HEK293T (cell line): Measurements from ENCODE around the gene ARRDC1.

Source experiments
- CTCF ChIA-PET: fragments of 350-600 bp; formaldehyde crosslinking; extraction: SDS; loops from one replicate; lab custom pipeline; 2021; ENCODE audit warnings: antibody characterized with exemption, inconsistent platforms; lab: Yijun Ruan, JAX
- POLR2A ChIA-PET: fragments of 350-600 bp; formaldehyde crosslinking; extraction: SDS; loops from one replicate; lab custom pipeline; 2020; ENCODE audit warnings: antibody characterized with exemption, inconsistent platforms; lab: Yijun Ruan, JAX
- DNase-seq: peaks from one replicate; pipeline ENCODE4 v3.0.0; 2012; ENCODE audit warnings: mixed read lengths; ENCODE audit errors: extremely low spot score
- ARNT ChIP-seq: fragments of 450-650 bp; IDR thresholded peaks from 2 replicates; pipeline ENCODE4 v1.6.1; 2017; ENCODE audit warnings: mild to moderate bottlenecking
- BHLHE40 ChIP-seq: fragments of 450-650 bp; IDR thresholded peaks from 2 replicates; pipeline ENCODE4 v1.6.1; 2016; ENCODE audit warnings: mild to moderate bottlenecking, moderate library complexity, borderline replicate concordance
- CTBP1 ChIP-seq: fragments of 450-650 bp; IDR thresholded peaks from 2 replicates; pipeline ENCODE4 v1.6.1; 2016; ENCODE audit warnings: borderline replicate concordance
- ELF4 ChIP-seq: fragments of 450-650 bp; IDR thresholded peaks from 2 replicates; pipeline ENCODE4 v1.6.1; 2017; ENCODE audit warnings: antibody characterized with exemption
- FOXA1 ChIP-seq: fragments of 450-650 bp; IDR thresholded peaks from 2 replicates; pipeline ENCODE4 v1.6.1; 2016; ENCODE audit warnings: mild to moderate bottlenecking
- FOXK2 ChIP-seq: fragments of 450-650 bp; IDR thresholded peaks from 2 replicates; pipeline ENCODE4 v1.6.1; 2016; ENCODE audit warnings: mild to moderate bottlenecking
- FOXM1 ChIP-seq: fragments of 450-650 bp; IDR thresholded peaks from 2 replicates; pipeline ENCODE4 v1.6.1; 2017; ENCODE audit warnings: mild to moderate bottlenecking, borderline replicate concordance
- HDGF ChIP-seq: fragments of 450-650 bp; IDR thresholded peaks from 2 replicates; pipeline ENCODE4 v1.6.1; 2017; ENCODE audit warnings: antibody characterized with exemption, borderline replicate concordance
- L3MBTL2 ChIP-seq: fragments of 450-650 bp; conservative IDR thresholded peaks from 2 replicates; pipeline ENCODE4 v1.6.1; 2016; ENCODE audit warnings: mild to moderate bottlenecking
- LEF1 ChIP-seq: fragments of 450-650 bp; IDR thresholded peaks from 2 replicates; pipeline ENCODE4 v1.6.1; 2017; ENCODE audit warnings: mild to moderate bottlenecking, borderline replicate concordance
- NFRKB ChIP-seq: fragments of 450-650 bp; IDR thresholded peaks from 2 replicates; pipeline ENCODE4 v1.6.1; 2016; ENCODE audit warnings: mild to moderate bottlenecking, moderate library complexity
- SP1 ChIP-seq: fragments of 450-650 bp; IDR thresholded peaks from 2 replicates; pipeline ENCODE4 v1.6.1; 2017
- SUZ12 ChIP-seq: fragments of 450-650 bp; IDR thresholded peaks from 2 replicates; pipeline ENCODE4 v1.6.1; 2016; ENCODE audit warnings: mild to moderate bottlenecking
- TARDBP ChIP-seq: fragments of 450-650 bp; IDR thresholded peaks from 2 replicates; pipeline ENCODE4 v1.6.1; 2016
- ZNF384 ChIP-seq: fragments of 450-650 bp; IDR thresholded peaks from 2 replicates; pipeline ENCODE4 v1.6.1; 2016
- TF ChIP-seq, protein P1 (sequence below): fragments of 450-650 bp; IDR thresholded peaks from 2 replicates; pipeline ENCODE4 v1.6.1; 2016

The ARRDC1 gene

DNA sequence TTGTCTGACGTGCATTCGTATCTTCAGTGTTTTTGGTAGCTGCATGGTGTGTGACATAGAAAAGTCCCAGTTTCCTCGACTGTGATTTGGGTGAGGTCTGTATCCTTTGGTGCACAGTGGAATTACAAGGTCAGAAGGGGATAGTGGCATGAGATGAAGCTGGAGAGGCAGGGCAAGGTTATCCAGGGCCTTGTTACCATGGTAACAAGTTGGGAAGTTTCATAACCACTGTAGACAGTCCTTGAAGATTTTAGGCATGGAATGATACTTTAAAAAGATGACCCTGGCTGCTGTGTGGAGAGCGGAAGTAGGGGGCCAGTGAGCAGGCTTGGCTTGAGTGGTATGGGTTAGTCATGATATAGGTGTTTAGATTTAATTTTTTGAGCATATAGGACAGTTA lies 25.2 kb downstream of the ARRDC1 start:
- CTCF ChIA-PET: no interaction called here
- POLR2A ChIA-PET: no interaction called here
- TF ChIP-seq NFRKB (no peak), FOXA1 (no peak), ELF4 (no peak), L3MBTL2 (no peak), ZNF384 (no peak), HDGF (no peak), SP1 (no peak), ARNT (no peak), CTBP1 (no peak), FOXM1 (no peak), LEF1 (no peak), SUZ12 (no peak), FOXK2 (no peak)
- TF ChIP-seq, protein P1, sequence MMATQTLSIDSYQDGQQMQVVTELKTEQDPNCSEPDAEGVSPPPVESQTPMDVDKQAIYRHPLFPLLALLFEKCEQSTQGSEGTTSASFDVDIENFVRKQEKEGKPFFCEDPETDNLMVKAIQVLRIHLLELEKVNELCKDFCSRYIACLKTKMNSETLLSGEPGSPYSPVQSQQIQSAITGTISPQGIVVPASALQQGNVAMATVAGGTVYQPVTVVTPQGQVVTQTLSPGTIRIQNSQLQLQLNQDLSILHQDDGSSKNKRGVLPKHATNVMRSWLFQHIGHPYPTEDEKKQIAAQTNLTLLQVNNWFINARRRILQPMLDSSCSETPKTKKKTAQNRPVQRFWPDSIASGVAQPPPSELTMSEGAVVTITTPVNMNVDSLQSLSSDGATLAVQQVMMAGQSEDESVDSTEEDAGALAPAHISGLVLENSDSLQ: no peak
- DNase-seq: no peak

- ChIA-PET CTCF (no interaction called here), POLR2A (no interaction called here)
- TF ChIP-seq CTBP1: no peak
- no peak for TF ChIP-seq SUZ12
- no peak for TF ChIP-seq ZNF384
- TF ChIP-seq BHLHE40: no peak
- no peak for TF ChIP-seq FOXM1
- TF ChIP-seq ELF4: no peak
- no peak for TF ChIP-seq FOXA1
- TF ChIP-seq L3MBTL2: no peak
- no peak for TF ChIP-seq FOXK2
- no peak for TF ChIP-seq ARNT
- TF ChIP-seq, protein P1: no peak
- no peak for TF ChIP-seq LEF1
- no peak for TF ChIP-seq TARDBP
- DNase-seq: no peak
Observed at GRCh38 chr9:137631345-137632229, 26.1 kb downstream of the ARRDC1 start.

- DNase-seq: no peak
- ChIA-PET CTCF (interaction anchor here (1.3 kb wide), 1 partner anchor 41 kb away, joined by 4 read pairs; no protein-coding TSS in a partner anchor), POLR2A (no interaction called here)
Observed at GRCh38 chr9:137632230-137633161, 27.0 kb downstream of the ARRDC1 start.

DNA sequence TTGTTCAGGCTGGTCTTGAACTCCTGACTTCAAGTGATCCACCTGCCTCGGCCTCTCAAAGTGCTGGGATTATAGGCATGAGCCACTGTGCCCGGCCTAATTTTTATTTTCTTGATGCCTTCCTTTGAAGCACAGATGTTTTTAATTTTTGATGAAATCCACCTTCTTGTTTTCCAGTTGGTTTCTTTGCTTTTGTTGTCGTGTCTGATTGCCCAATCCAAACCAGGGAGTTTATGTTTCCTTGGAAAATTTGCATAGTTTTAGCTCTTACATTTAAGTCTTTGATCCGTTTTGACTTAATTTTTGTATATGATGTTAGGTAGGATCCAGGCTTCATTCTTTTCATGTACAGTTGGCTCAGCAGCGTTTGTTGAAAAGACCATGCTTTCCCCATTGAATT lies 28.5 kb downstream of the ARRDC1 start:
- TF ChIP-seq, protein P1: no peak
- no peak for TF ChIP-seq TARDBP
- TF ChIP-seq BHLHE40: no peak
- no peak for TF ChIP-seq NFRKB
- TF ChIP-seq ARNT: no peak
- TF ChIP-seq FOXM1: no peak
- TF ChIP-seq FOXA1: no peak
- TF ChIP-seq SUZ12: no peak
- CTCF ChIA-PET: no interaction called here
- POLR2A ChIA-PET: no interaction called here
- no peak for DNase-seq

More at GRCh38 chr9:137632230-137633161, 27.0 kb downstream of the ARRDC1 start:
- TF ChIP-seq CTBP1 (no peak), NFRKB (no peak), ZNF384 (no peak), SUZ12 (no peak), TARDBP (no peak), L3MBTL2 (no peak), HDGF (no peak), SP1 (no peak), ARNT (no peak), BHLHE40 (no peak), ELF4 (no peak), FOXM1 (no peak), FOXK2 (no peak), LEF1 (no peak), FOXA1 (no peak)

GRCh38 chr9:137638680-137639079 lies 33.2 kb downstream of the ARRDC1 start:
- CTCF ChIA-PET: no interaction called here
- TF ChIP-seq L3MBTL2 (no peak), FOXM1 (no peak)
- DNase-seq: no peak
- POLR2A ChIA-PET: no interaction called here
